ENCODE results near the gene ZNF569.

DNA sequence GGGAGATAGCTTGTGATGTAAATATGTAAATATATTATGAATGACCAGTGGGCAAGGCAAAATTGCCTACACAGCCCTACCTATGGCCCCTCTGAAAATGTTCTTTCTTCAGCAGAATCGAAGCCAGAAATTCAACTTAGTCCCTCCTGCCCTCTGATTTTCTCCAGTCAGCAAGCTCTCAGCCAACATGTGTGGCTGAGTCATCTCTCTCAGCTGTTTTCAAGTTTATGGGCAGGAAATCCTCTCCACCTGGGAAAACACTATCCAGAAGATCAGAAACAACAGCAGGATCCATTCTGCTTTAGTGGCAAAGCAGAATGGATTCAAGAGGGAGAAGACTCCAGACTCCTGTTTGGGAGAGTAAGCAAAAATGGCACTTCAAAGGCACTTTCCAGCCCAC, 105.2 kb downstream of the ZNF569 start:
- TF ChIP-seq, protein P1, sequence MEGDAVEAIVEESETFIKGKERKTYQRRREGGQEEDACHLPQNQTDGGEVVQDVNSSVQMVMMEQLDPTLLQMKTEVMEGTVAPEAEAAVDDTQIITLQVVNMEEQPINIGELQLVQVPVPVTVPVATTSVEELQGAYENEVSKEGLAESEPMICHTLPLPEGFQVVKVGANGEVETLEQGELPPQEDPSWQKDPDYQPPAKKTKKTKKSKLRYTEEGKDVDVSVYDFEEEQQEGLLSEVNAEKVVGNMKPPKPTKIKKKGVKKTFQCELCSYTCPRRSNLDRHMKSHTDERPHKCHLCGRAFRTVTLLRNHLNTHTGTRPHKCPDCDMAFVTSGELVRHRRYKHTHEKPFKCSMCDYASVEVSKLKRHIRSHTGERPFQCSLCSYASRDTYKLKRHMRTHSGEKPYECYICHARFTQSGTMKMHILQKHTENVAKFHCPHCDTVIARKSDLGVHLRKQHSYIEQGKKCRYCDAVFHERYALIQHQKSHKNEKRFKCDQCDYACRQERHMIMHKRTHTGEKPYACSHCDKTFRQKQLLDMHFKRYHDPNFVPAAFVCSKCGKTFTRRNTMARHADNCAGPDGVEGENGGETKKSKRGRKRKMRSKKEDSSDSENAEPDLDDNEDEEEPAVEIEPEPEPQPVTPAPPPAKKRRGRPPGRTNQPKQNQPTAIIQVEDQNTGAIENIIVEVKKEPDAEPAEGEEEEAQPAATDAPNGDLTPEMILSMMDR (IDR thresholded peaks at IDR 0.05), result no peak
- no peak for TF ChIP-seq POLR2A (IDR thresholded peaks at IDR 0.05)

Measured in body of pancreas (tissue), 4 donors.